GM18870 (cell line): ENCODE measurements around the gene ATP1A1.

Experiments used
- ATAC-seq: cut with Tn5 transposase; IDR thresholded peaks from one replicate; pipeline ENCODE4 v1.9.1; 2021; ENCODE audit warnings: moderate library complexity; ENCODE audit not compliant: unreplicated experiment

The ATP1A1 gene

GRCh38 chr1:116343019-116343418 lies 30.0 kb upstream of the ATP1A1 start:
- no peak for ATAC-seq

GRCh38 chr1:116345011-116345410 lies 28.0 kb upstream of the ATP1A1 start:
- ATAC-seq: no peak

GRCh38 chr1:116345843-116346242 lies 27.2 kb upstream of the ATP1A1 start:
- ATAC-seq: no peak

- no peak for ATAC-seq
These were observed 25.9 kb upstream of the ATP1A1 start for GRCh38 chr1:116346943-116347673.

- ATAC-seq: no peak
These were observed 25.3 kb upstream of the ATP1A1 start for GRCh38 chr1:116347696-116348095.

- ATAC-seq: no peak
These were observed 22.9 kb upstream of the ATP1A1 start for GRCh38 chr1:116350097-116350645.

GRCh38 chr1:116351914-116352313 lies 21.1 kb upstream of the ATP1A1 start:
- ATAC-seq: no peak

- ATAC-seq: no peak
These were observed 20.7 kb upstream of the ATP1A1 start for GRCh38 chr1:116352349-116352813.

- no peak for ATAC-seq
These were observed 19.9 kb upstream of the ATP1A1 start for GRCh38 chr1:116353155-116353554.

GRCh38 chr1:116356067-116356466 lies 17.0 kb upstream of the ATP1A1 start:
- no peak for ATAC-seq

GRCh38 chr1:116356673-116357072 lies 16.4 kb upstream of the ATP1A1 start:
- no peak for ATAC-seq

- ATAC-seq: no peak
These were observed 15.6 kb upstream of the ATP1A1 start for GRCh38 chr1:116357487-116357886.

- no peak for ATAC-seq
These were observed 13.8 kb upstream of the ATP1A1 start for GRCh38 chr1:116359060-116359830.

GRCh38 chr1:116359871-116360270 lies 13.2 kb upstream of the ATP1A1 start:
- ATAC-seq: no peak

- ATAC-seq: no peak
These were observed 12.4 kb upstream of the ATP1A1 start for GRCh38 chr1:116360429-116361173.

GRCh38 chr1:116361648-116362047 lies 11.4 kb upstream of the ATP1A1 start:
- no peak for ATAC-seq

GRCh38 chr1:116362050-116362449 lies 11.0 kb upstream of the ATP1A1 start:
- no peak for ATAC-seq

- no peak for ATAC-seq
These were observed 7.7 kb upstream of the ATP1A1 start for GRCh38 chr1:116365353-116365780.

- ATAC-seq: no peak
These were observed 7.2 kb upstream of the ATP1A1 start for GRCh38 chr1:116365857-116366256.

GRCh38 chr1:116367256-116367945 lies 5.6 kb upstream of the ATP1A1 start:
- no peak for ATAC-seq

GRCh38 chr1:116368241-116368640 lies 4.8 kb upstream of the ATP1A1 start:
- ATAC-seq: no peak
